Stimulated activated CD4-positive, alpha-beta T cell treated with anti-CD3 and anti-CD28 coated beads, Interleukin-4, amount 100 ng/mL, for 4 hours (primary cell): ENCODE results near the gene CELA1.

Experiments used
- DNase-seq, 2 experiments: peaks; one replicate each; pipeline ENCODE4 v3.0.0-alpha.2; 2020

CELA1 gene

GRCh38 chr12:51346581-51346980 lies at the start of gene CELA1:
CELA1 (minus strand) TSS chr12:51346679; CDS start chr12:51346638, 41 bp downstream.
- no peak for DNase-seq

GRCh38 chr12:51395283-51396230 lies 49.1 kb upstream of the CELA1 start:
- DNase-seq, result no peak

- peak in 1 of 2 experiments; percentile 76 for DNase-seq
Observed at GRCh38 chr12:51393676-51394545, 47.4 kb upstream of the CELA1 start.

GRCh38 chr12:51392556-51393237 lies 46.2 kb upstream of the CELA1 start:
- no peak for DNase-seq

- DNase-seq, result peak; percentile 68 to 75
Observed at GRCh38 chr12:51391283-51392123, 45.0 kb upstream of the CELA1 start, which contains the start of gene GALNT6. GALNT6 (minus strand) TSS chr12:51391406; CDS start chr12:51379781, 11,625 bp downstream.

- DNase-seq, result no peak
Observed at GRCh38 chr12:51390891-51391282, 44.4 kb upstream of the CELA1 start.

GRCh38 chr12:51390457-51390856 lies 44.0 kb upstream of the CELA1 start:
- DNase-seq, result no peak

GRCh38 chr12:51389302-51389999 lies 43.0 kb upstream of the CELA1 start:
- DNase-seq, result peak in 1 of 2 experiments; percentile 14

- DNase-seq, result no peak
Observed at GRCh38 chr12:51388846-51389245, 42.4 kb upstream of the CELA1 start.

GRCh38 chr12:51388069-51388799 lies 41.8 kb upstream of the CELA1 start:
- no peak for DNase-seq

GRCh38 chr12:51386351-51386750 lies 39.9 kb upstream of the CELA1 start:
- no peak for DNase-seq

- no peak for DNase-seq
Observed at GRCh38 chr12:51383269-51383905, 36.9 kb upstream of the CELA1 start.

- DNase-seq, result no peak
Observed at GRCh38 chr12:51382173-51382572, 35.7 kb upstream of the CELA1 start.

- DNase-seq, result no peak
Observed at GRCh38 chr12:51381226-51382079, 35.0 kb upstream of the CELA1 start.

- DNase-seq, result no peak
Observed at GRCh38 chr12:51379571-51379970, 33.1 kb upstream of the CELA1 start.

GRCh38 chr12:51378749-51379148 lies 32.3 kb upstream of the CELA1 start:
- no peak for DNase-seq

- DNase-seq, result no peak
Observed at GRCh38 chr12:51377099-51377984, 30.9 kb upstream of the CELA1 start.

GRCh38 chr12:51374856-51375255 lies 28.4 kb upstream of the CELA1 start:
- DNase-seq, result no peak
